RWPE2 (cell line): ENCODE measurements around the gene ATE1.
A peak's percentile ranks its signal among the peaks of the same experiment; 100 is the strongest.

Source experiments
- ATAC-seq: fragments of 200-7000 bp; cut with Tn5 transposase; 3 replicates; pipeline ENCODE4 v1.9.1; 2021; ENCODE audit warnings: low read depth
- DNase-seq: peaks from one replicate; pipeline ENCODE4 v3.0.0-alpha.2; 2020; ENCODE audit warnings: low spot score
- H3K27ac ChIP-seq: fragments of 450-650 bp; 2 replicates; pipeline ENCODE4 v1.5.1; 2017; ENCODE audit warnings: mild to moderate bottlenecking; ENCODE audit not compliant: poor library complexity, severe bottlenecking
- H3K27me3 ChIP-seq: fragments of 250-450 bp; sonication (Bioruptor Pico); 2 replicates; pipeline ENCODE4 v1.5.1; 2021; ENCODE audit warnings: mild to moderate bottlenecking, moderate library complexity; ENCODE audit not compliant: insufficient read depth, poor library complexity, severe bottlenecking
- H3K36me3 ChIP-seq: fragments of 250-450 bp; sonication (Bioruptor Pico); 2 replicates; pipeline ENCODE4 v1.5.1; 2020; ENCODE audit warnings: low read depth, mild to moderate bottlenecking, moderate library complexity
- H3K4me1 ChIP-seq: fragments of 250-450 bp; sonication (Bioruptor Pico); 2 replicates; pipeline ENCODE4 v1.5.1; 2021; ENCODE audit warnings: mild to moderate bottlenecking, moderate library complexity; ENCODE audit not compliant: insufficient read depth, poor library complexity, severe bottlenecking
- H3K4me3 ChIP-seq: fragments of 250-450 bp; sonication (Bioruptor Pico); 2 replicates; pipeline ENCODE4 v1.5.1; 2021; ENCODE audit warnings: mild to moderate bottlenecking, moderate library complexity; ENCODE audit not compliant: severe bottlenecking
- H3K9me3 ChIP-seq: fragments of 250-450 bp; sonication (Bioruptor Pico); 2 replicates; pipeline ENCODE4 v1.5.1; 2021; ENCODE audit warnings: mild to moderate bottlenecking, moderate library complexity; ENCODE audit not compliant: severe bottlenecking
- CTCF ChIP-seq: fragments of 450-650 bp; IDR thresholded peaks from one replicate; pipeline ENCODE4 v1.5.1; 2017; ENCODE audit warnings: mild to moderate bottlenecking, moderate library complexity; ENCODE audit not compliant: poor library complexity, severe bottlenecking

ATE1 gene

GRCh38 chr10:121787169-121787568, 140.7 kb downstream of the ATE1 start:
- H3K9me3 ChIP-seq = no peaks in the 10 kb centered on the region
- ATAC-seq = no peak
- H3K36me3 ChIP-seq = 0 out of 2 replicates have a peak, but pooled peaks cover 3% of the 10 kb centered on the region
- peaks cover 16% of the 10 kb centered on the region for H3K4me1 ChIP-seq
- TF ChIP-seq CTCF = no peak
- H3K4me3 ChIP-seq = no peak overlapping the region
- no peak overlapping the region for H3K27ac ChIP-seq
- DNase-seq = no peak
- H3K27me3 ChIP-seq = no peaks in the 10 kb centered on the region

GRCh38 chr10:121783782-121784372, 144.0 kb downstream of the ATE1 start:
- ATAC-seq = no peak
- Histone ChIP-seq H3K4me1 (peaks cover 20% of the 10 kb centered on the region), H3K9me3 (no peaks in the 10 kb centered on the region), H3K27me3 (no peaks in the 10 kb centered on the region), H3K36me3 (0 out of 2 replicates have a peak, but pooled peaks cover 3% of the 10 kb centered on the region), H3K27ac (no peak overlapping the region), H3K4me3 (no peak overlapping the region)
- TF ChIP-seq CTCF = no peak
- DNase-seq = no peak

GRCh38 chr10:121781101-121781500, 146.7 kb downstream of the ATE1 start:
- no peak for TF ChIP-seq CTCF
- Histone ChIP-seq H3K4me3 (no peak overlapping the region), H3K9me3 (no peaks in the 10 kb centered on the region), H3K27me3 (no peaks in the 10 kb centered on the region), H3K36me3 (no peaks in the 10 kb centered on the region), H3K27ac (peak overlapping the region; percentile 75), H3K4me1 (peaks cover 13% of the 10 kb centered on the region)
- ATAC-seq = peak; percentile 100
- DNase-seq = peak; percentile 88

- no peak for TF ChIP-seq CTCF
- H3K27ac ChIP-seq = peak overlapping the region; percentile 9
- no peaks in the 10 kb centered on the region for H3K36me3 ChIP-seq
- DNase-seq (no peak), ATAC-seq (no peak)
- no peak overlapping the region for H3K4me3 ChIP-seq
- H3K9me3 ChIP-seq = no peaks in the 10 kb centered on the region
- peaks cover 10% of the 10 kb centered on the region for H3K4me1 ChIP-seq
- no peaks in the 10 kb centered on the region for H3K27me3 ChIP-seq
Observed at GRCh38 chr10:121774813-121775212, 153.0 kb downstream of the ATE1 start.

- H3K4me1 ChIP-seq = peaks cover 10% of the 10 kb centered on the region
- no peak for TF ChIP-seq CTCF
- ATAC-seq (peak; percentile 73), DNase-seq (no peak)
- peak overlapping the region; percentile 9 for H3K27ac ChIP-seq
- no peaks in the 10 kb centered on the region for H3K27me3 ChIP-seq
- no peaks in the 10 kb centered on the region for H3K36me3 ChIP-seq
- no peaks in the 10 kb centered on the region for H3K9me3 ChIP-seq
- no peak overlapping the region for H3K4me3 ChIP-seq
Observed at GRCh38 chr10:121774404-121774803, 153.4 kb downstream of the ATE1 start.
